Stimulated activated naive CD4-positive, alpha-beta T cell treated with Interleukin-2 at 50 U/mL for 16 hours (primary cell): ENCODE data around the gene EIF1AD.

Experiments used
- DNase-seq: peaks from one replicate; lab custom pipeline; 2025; lab: John Stamatoyannopoulos, UW

The EIF1AD gene

DNA sequence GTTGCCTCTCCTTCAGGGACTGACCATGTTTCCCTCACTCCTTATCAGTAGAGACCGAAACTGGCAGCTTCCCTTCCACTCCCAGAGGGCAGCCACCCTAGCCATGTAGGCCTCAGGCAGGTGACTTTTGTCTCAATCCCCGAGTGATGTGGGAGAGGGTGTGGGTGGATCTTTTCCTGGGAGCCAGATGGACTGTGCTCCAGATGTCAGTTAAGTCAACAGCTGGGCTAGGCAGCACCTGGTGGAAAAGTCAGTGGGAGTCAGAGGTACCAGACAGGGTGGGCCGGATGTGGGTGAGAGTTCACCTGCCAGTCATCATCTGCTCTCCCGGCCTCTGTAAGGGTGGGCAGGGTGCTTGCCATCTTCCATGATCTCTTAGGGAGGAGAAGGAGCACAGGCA lies 2.2 kb upstream of the EIF1AD start:
- no peak for DNase-seq

DNA sequence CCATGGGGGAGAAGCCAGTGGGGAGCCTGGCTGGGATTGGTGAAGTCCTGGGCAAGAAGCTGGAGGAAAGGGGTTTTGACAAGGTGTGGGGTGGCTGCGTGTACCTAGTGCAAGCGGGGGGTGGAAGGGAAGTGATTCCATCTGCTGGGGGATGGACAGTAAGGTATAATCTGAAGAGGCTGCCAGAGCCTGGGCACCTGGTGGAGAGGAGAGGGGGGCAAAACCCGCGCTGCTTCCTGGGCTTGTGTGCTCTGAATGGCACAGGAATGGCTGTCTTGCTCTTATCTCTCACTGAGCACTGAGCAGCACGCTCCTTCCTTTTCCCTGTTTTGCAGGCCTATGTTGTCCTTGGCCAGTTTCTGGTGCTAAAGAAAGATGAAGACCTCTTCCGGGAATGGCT lies 1.3 kb upstream of the EIF1AD start:
- DNase-seq: no peak

GRCh38 chr11:66002648-66003225 lies 780 bp upstream of the EIF1AD start:
- peak; percentile 78 for DNase-seq

DNA sequence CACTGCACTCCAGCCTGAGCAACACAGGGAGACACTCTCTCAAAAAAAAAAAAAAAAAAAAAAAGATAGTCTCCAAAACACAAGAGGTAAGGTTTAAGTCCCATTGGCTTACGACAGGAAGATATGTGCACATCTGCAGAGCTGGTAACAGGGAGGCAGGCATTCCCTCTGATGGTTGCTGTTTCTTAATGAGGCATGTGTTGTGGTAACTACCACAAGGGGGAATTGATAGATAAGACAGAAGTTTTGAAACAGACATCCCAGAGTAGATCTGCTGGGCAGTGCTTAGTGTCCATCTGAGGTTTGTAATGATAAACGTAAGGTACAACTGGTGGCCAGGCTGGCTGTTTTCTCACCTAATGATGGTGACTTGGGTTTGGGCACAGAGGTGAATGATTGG lies 4.7 kb downstream of the EIF1AD start:
- DNase-seq: no peak

DNA sequence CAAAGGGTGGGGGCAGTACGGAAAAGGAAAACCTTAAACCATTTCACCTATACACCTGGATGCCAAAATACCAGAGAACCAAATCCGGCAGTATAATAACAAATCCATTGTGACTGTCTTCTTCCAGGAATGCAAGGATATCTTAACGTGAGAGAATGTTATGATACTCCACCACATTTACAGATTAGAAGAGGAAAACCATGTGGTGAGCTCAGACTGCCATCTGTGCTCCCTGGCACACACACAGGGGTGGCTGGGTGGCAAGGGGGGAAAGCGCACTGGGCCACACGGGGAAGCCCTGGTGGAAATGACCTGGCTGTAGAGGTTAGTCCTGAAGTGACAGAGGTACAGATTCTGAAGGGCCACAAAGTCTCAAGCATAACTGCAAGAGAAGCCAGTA lies 9.9 kb downstream of the EIF1AD start:
- DNase-seq: no peak

- peak; percentile 85 for DNase-seq
These were observed 13.0 kb downstream of the EIF1AD start for GRCh38 chr11:65988791-65989592.

DNA sequence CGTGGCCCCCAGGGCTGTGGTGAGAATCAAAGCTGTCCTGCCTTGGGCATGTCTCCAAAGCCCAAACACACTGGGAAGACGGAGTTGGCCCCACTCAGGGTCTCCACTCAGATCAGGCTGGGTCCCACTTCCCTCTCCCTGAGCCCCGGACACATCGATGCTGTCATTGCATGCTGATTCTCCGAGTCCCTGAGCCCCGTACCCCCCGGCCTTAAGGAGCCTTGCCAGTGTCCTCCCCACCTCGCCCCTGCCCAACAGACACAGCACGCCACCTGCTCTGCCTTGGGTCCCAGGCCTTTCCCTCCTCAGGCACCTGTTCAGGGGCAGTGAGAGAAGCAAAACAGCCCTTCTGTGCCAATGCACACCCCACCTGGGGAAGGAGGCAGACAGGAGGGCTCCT lies 14.6 kb downstream of the EIF1AD start:
- DNase-seq: no peak

DNA sequence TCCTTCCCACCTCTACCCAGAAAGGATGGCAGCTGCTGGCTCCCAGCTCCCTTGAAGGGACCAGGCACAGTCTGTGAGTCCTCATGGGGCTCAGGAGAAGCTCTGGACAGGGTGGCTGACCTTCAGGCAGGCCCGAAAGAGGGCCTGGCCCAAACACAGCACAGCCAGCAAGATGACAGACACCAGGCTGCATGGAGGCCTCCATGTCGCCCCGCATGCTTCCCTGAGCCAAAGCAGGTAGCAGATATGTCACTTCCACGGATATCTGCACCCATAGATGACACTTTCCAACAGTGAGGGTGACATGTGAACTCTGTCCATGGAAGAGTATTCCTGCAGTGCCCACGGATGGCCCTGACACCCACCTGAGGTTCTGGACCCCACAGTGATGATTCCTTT lies 18.4 kb downstream of the EIF1AD start:
- DNase-seq: no peak

DNA sequence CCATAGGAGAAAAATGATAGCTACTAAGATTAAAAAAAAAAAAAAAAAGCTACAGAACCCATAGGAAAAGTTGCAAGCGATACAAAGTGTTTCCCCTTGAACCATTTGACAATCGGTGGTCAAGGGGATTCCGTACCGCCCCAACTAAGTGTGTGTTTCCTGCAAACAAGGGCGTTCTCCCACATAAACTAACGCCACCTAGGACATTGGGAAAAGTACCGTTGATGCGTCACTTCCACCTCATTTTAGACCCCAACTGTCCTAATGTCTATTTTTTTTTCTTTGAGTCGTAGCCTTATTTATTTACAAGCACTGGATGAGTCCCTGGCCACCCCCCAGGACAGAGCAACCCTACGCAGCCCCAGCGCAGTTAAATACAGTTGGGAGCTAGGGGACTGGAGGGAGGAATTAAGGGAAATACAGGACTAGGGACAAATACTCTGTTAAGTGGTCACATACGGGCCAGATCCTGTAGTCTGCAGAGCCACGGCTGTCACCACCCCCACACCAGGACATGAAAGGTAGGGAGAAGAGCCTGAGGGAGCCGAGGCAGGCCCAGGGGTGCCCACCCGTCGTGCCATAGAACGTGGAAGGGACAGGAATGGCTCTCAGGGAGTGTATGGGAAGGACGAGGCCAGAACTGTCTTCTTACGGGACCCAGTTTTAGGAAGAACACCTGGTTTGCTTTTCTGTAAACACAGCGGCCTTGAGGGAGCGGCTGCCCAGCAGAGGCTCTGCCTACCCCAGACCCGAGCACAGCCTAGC lies 19.0 kb downstream of the EIF1AD start:
- DNase-seq: no peak

DNA sequence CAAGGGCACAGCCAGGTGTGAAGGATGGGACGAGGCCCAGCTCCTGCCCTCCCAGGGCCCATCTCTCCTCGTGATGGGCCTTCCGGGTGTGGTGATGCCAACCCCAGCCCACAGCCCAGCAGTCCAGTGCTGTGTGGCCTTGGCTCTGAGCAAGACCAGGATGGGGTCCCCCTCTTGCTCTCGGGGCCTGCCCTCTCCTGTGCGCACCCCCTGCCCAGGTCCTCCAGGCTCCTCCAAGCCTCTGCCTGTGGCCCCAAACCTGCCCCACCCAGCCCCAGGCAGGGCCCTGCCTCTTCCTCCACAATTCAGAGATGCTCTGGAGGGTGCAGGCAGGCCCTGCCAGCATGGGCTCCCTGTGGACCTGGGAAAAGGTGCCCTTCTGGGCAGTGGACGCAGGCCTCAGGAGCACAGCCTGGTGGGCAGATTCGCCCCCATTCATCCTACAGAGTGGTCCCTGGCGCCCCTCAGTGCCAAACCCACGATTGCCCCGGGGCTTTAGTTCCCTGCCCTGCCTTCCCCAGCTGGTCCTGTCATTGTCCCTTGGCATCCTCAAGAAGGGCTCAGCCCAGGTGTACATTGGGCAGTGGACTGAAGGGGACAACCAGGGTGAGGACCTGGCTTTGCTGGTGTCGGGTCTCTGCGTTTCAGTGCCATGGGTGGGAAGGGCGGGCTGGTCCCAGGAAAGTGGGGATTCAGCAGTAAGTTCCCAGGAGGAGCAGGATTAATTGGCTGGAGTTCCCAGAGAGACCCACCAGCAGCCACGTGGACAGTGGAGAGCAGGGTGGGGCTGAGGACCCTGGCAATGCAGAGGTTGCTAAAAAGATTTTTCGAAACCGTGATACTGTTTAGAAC lies 19.8 kb downstream of the EIF1AD start:
- DNase-seq: no peak

- no peak for DNase-seq
These were observed 20.7 kb downstream of the EIF1AD start for GRCh38 chr11:65981101-65981740.

- no peak for DNase-seq
These were observed 22.6 kb downstream of the EIF1AD start for GRCh38 chr11:65979261-65979759.

DNA sequence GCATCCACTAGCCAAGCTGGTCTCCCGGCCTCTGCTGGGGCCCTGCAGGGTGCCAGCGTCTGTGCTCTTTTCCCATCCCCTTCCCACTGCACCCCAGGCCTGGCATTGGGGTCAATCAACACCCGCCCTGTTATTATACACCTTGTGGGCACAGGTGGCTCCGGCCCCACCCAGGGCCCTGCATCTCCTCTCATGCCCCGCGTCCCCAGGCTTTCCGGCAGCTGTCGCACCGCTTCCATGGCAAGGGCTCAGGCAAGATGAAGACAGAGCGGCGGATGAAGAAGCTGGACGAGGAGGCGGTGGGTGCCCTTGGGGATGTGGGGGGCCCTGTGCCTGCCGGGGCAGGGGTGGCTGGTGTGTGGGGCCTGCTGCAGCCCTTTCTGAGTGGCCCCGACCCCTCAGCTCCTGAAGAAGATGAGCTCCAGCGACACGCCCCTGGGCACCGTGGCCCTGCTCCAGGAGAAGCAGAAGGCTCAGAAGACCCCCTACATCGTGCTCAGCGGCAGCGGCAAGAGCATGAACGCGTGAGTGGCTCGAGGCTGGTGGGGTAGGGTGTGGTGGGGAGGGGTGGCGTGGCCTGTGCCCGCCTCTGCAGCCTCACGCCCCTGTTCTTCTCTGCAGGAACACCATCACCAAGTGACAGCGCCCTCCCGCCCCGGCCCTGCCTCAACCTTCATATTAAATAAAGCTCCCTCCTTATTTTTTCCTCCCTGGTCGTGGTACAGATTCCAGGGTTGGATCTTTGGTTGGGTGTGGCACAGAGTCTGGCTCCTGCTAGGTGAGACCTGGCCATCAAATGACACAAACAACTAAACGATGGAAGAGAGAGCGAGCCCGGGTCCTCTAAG lies 23.3 kb downstream of the EIF1AD start:
- no peak for DNase-seq

- no peak for DNase-seq
These were observed 24.2 kb downstream of the EIF1AD start for GRCh38 chr11:65977621-65978390.

- no peak for DNase-seq
These were observed 25.5 kb downstream of the EIF1AD start for GRCh38 chr11:65976216-65977176.

DNA sequence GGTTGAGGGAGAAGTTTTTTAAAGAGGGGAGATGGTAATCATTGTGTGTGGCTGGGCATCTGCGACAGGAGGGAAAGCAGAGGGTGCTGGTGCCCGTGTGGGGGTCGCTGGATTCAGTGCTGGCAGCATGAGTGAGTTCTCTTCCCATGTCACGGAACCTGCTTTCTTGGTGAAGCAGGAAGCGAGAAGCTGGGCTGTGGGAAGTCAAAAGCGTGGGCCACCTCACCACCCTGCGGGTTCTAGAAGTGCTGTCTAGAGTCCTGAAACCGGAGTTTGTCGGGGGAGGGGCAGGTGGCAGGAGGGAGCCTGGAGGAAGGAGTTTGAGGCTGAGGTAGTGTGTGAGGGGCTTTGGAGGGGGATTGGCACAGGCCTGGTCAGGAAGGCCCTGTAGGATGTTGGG lies 26.2 kb downstream of the EIF1AD start:
- DNase-seq: no peak

- no peak for DNase-seq
These were observed 28.4 kb downstream of the EIF1AD start for GRCh38 chr11:65973439-65974110.

- no peak for DNase-seq
These were observed 29.8 kb downstream of the EIF1AD start for GRCh38 chr11:65972116-65972515.
